EH (cell line): ENCODE results near the gene LY6G6D.
"Not testable (repeated sequence)": the region's sequence is repeated elsewhere in the genome, so short reads cannot be mapped to it uniquely, and the experiment has no call there.

Experiments used
- DNase-seq: peaks from one replicate; pipeline ENCODE4 v3.0.0-alpha.2; 2015; ENCODE audit warnings: low read depth

The LY6G6D gene

GRCh38 chr6:31692353-31692752 is 22.8 kb upstream of the LY6G6D start:
- no peak for DNase-seq

- no peak for DNase-seq
Observed at GRCh38 chr6:31692886-31693285, 22.3 kb upstream of the LY6G6D start.

DNA sequence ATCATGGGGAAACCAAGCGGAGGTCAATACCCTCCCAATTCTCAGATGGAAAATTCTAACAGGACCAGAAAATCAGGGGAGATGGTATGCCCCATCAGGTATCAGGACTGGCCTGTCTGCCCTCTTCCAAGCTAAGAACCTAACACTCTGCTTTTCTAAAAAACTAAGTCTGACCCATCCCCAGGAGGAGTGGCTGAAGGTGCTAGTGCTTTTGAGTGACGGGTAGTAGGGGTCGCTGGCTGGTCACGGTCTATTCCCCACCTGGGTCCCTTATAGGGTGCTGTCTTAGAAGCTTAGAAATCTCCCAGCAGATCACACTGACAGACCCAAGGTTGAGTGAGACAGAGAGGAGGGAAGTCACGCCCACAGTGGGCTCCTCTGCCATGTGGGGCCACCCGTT is 21.6 kb upstream of the LY6G6D start:
- DNase-seq, result no peak

GRCh38 chr6:31697555-31697954 is 17.6 kb upstream of the LY6G6D start:
- DNase-seq, result no peak

DNA sequence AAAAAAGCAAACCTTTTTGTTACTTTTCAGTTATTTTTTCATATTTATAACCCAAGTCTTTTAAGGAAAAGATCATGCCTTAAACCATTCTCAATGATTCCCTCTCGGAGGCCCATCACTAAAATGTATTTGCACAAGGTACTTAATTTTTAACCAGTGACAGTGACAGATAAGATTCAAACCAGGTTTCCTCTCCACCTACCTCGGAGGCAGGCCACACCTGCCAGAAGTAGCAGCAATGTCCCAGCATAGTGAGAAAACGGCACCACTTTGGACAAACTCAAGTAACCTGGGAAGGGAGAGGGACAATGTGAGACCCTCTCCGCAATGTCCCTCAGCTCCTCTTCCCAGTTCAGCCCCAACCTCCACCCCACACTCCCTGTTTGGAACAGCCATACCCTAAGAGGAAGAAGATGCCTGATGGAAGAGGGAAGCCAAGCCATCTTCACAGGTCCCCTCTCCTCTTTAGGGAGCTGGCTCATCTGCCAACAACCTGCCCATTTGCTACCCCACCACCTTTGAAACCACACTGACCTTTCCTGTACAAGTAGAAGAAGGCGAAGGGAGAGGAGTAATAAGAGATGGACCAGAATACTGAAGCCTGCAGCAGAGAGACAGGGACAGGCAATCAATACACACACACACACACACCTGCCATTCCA is 14.3 kb upstream of the LY6G6D start:
- DNase-seq, result no peak

GRCh38 chr6:31701666-31702404 is 13.3 kb upstream of the LY6G6D start:
- DNase-seq, result peak; percentile 44

- DNase-seq, result no peak
Observed at GRCh38 chr6:31702405-31702818, 12.7 kb upstream of the LY6G6D start.

DNA sequence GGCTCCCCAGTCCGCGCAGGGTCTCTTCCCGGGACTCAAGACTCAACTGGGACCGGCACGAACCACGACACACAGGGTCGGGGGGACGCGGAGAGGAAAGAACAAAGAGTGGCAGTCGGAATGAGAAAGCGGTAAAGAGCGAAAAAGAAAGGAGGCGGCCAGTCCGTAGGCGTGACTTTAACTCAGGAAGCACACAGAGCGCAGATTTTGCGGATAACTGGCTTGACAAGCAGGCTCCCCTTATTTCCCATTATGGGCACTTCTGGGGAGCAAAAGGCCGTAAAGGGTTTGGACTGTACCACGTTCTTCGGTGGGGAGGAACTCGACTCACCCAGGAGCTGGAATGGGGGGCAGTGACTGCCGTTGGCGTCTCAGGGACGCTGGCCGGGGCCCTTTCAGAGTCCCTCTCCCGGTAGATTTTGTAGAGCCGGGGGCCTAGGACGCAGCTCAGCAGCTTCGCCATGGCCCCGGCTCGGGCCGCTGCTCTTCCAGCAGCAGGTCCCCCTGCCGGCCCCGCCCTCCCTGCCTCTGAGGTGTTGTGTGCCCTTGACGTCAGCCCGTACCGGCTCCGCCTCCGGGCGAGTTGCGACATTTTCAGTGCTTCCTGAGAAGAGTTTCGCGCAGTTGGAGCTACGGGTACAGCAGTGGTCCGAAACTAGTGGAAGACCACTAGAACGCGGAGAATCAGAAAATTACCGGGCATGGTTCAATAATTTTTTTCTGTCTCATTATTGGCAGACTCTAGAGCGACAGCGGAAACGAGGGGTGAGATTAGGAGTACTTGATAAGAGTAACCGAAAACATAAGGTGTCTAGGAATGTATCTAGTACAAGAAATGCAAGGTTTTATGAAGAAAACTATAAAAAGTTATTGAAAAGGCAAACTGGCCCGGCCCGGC is 12.1 kb upstream of the LY6G6D start, which contains the start of gene ABHD16A:
TSS of gene ABHD16A (minus strand) at position 506 of the 898 bp plus-strand sequence. CDS start at position 463, 43 bp downstream.
- peak; percentile 98 for DNase-seq

- DNase-seq, result peak; percentile 47
Observed at GRCh38 chr6:31705931-31706330, 9.2 kb upstream of the LY6G6D start.

GRCh38 chr6:31706599-31706998 is 8.5 kb upstream of the LY6G6D start, which contains the start of gene LY6G6F:
TSS of gene LY6G6F (plus strand) at chr6:31706866. CDS start at chr6:31706907, 41 bp downstream.
- no peak for DNase-seq

DNA sequence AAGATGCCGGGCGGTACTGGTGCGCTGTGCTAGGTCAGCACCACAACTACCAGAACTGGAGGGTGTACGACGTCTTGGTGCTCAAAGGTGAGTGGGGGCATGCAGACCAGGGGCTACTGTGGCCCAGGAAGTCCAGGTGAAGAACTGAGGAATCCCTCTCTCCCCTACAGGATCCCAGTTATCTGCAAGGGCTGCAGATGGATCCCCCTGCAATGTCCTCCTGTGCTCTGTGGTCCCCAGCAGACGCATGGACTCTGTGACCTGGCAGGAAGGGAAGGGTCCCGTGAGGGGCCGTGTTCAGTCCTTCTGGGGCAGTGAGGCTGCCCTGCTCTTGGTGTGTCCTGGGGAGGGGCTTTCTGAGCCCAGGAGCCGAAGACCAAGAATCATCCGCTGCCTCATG is 7.4 kb upstream of the LY6G6D start:
- no peak for DNase-seq

GRCh38 chr6:31708224-31708623 is 6.9 kb upstream of the LY6G6D start:
- no peak for DNase-seq

GRCh38 chr6:31709157-31709556 is 6.0 kb upstream of the LY6G6D start:
- DNase-seq, result not testable (repeated sequence)

- no peak for DNase-seq
Observed at GRCh38 chr6:31710523-31711219, 4.5 kb upstream of the LY6G6D start.

GRCh38 chr6:31711233-31711632 is 3.9 kb upstream of the LY6G6D start:
- no peak for DNase-seq

DNA sequence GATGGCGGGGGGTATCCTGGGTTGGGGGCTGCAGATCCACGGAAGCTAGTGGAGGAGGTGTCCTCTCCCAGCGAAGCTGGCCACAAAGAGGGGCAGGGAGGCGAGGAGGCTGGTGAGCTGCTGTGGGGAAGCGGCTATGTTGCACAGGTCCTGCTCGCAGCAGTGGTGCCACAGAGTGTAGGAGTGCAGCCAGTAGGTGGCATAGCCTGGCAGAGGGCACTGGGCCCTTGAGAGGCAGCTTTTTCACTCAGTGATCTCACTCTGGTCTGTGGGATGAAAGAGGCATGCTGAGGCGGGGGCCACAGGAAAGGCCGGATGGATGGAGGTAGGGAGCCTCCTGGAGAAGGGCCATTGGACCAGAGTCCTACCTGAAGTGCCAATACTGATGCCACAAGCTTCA is 2.9 kb upstream of the LY6G6D start:
- peak; percentile 8 for DNase-seq

- DNase-seq, result no peak
Observed at GRCh38 chr6:31713465-31713864, 1.7 kb upstream of the LY6G6D start.

DNA sequence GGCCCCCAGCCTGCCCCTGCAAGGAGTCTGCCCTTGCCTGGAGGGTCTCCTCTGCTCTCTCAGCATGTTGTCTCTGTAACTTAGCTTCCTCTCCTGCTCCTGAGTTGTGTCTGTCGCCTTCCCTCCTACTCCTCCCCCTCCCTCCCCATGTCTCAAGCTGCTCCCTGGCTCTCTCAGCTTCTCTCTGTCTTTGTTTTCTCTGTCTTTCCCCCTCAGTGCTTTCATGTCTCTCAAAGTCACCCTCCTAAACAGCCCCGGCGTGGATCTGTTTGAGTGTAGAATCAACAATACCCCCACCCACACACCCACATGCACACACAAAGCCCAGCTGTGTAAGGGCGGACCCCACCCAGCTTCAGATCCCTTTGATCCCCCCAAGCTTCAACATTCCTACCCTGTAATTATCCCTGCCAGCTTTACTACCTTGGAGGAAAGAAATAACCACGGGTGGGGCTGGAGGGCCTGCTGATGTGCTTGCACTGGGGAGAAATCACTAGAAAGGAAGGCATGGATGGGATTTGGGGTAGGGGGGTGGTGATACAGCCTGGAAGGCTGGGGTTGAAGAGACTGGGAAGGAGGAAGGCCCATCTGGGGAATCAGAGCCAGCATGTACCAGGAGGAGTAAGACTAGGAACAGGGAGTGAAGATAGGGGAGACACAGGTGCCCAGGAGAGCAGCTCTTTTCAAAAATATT is 1.0 kb upstream of the LY6G6D start:
- DNase-seq, result no peak

DNA sequence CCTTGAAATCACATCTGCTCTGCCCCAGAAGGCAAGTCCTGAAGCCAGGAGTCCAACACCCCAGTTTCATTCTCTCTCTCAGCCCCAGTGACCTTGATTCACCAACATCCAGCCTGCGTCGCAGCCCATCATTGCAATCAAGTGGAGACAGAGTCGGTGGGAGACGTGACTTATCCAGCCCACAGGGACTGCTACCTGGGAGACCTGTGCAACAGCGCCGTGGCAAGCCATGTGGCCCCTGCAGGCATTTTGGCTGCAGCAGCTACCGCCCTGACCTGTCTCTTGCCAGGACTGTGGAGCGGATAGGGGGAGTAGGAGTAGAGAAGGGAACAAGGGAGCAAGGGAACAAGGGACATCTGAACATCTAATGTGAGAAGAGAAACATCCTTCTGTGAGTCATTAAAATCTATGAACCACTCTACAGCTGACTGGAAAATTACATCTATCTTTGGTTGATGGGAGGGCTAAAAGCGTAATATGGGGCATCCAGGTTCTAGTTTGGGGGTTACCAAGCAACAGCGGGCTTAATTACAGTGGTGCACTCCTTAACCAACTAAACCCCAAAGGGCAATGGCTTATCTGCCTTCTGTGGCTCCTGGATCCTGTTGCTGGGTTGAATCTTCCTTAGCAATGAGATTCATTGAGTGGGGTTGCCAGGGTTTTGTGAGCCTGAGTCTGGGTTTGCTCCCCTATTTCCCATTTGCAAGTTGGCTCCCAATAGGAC is 2.5 kb downstream of the LY6G6D start:
- DNase-seq, result no peak

DNA sequence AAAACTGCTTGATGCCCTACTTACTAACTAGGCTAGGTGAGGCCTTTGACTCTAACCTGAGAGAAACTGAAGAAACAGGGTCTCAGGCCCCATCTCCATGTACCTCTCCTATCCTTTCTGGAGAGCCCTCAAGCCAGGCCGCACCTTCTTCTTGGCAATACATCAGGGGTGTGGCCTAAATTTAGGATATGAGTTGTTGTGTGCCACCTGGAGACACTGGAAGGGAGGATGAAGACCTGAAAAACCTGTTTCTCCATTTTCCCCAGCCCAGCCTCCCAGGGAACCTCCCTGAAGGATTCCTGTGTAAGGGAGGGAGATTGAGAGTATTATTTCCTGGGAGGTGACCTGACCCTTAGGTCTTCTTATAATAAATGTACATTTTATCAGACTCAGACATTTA is 3.1 kb downstream of the LY6G6D start:
- DNase-seq, result no peak

- no peak for DNase-seq
Observed at GRCh38 chr6:31719001-31719400, 3.9 kb downstream of the LY6G6D start.
